HG03196 (cell line): ENCODE measurements around the gene MCTP1.

Experiments used
- ATAC-seq: cut with Tn5 transposase; IDR thresholded peaks from one replicate; pipeline ENCODE4 v1.9.1; 2021; ENCODE audit not compliant: unreplicated experiment

The MCTP1 gene

DNA sequence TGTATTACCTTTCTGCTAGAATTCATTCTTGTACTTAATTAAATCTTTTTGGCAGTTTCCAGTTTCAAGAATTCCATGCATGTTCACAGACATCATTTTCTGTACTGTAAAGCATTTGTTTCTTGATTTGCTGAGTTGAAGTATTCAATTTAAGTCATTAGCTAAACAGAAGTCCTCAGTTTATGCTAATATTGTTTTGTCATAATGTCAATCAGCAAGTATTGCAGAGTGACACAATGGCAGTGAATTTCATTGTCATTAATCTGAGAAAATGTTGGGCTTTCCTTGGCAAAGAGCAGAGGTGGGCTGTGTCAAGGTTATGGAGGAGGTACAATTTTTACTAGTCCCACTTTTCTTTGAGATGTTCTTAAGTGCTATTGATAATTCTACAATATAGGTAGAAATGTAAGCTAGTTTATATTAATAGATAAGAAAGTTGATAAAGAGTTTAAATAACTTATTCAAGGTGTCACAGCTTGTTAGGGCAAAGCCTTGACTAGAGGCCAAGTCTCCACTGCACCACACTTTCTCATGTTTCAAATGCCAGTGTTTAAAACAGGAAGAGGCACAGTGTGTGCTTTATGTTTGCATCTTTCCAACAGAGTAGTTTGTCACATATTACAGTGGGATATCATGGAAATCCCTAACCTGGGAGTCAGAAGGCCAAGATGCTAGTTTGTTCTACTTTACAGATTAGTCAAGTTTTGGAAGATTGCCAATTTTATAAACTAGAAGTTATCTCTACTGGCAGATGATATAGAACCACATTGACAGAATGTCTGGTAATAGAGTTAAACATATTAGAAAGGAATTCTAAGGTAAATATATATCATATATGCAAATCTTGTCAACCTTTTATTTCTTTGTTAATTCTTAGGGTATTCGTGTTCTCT is 610.2 kb downstream of the MCTP1 start:
- no peak for ATAC-seq

DNA sequence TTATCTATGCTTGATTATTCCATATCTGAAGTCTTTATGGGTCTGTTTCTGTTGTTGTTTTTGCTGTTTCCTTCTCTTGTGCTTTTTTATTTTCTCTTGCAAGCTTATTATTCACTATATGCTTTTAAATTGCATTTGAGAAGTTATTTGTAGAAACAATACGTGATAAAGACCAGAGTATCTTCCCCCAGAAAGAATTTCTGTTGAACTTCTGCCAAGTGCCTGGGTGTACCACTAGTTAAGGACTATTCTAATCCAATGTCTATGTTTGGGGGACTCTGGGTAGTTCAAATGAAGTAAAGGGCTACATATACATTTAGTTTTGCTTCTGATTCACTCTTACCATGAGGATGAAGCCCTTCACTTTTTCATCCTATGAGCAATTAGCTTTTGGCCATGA is 612.1 kb downstream of the MCTP1 start:
- ATAC-seq = no peak

DNA sequence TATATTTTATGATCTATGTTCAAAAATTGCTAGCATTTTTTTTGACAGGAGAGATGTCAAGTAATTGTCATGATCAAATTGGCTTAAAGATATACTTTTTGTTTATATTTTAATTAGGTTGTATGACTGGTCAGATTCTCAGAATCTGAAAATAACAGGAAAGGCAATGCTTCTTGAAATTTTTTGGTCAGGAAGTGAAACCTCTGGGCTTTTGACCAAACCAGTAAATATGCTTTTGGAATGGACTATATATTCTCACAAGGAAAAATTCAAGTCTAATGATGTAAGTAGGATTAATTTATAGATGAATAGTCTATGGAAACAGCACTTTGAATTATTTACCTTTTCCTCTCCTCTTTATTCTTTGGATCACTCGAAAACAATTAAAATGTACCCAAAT is 614.2 kb downstream of the MCTP1 start:
- ATAC-seq = no peak

- no peak for ATAC-seq
Observed at GRCh38 chr5:94667937-94668336, 617.0 kb downstream of the MCTP1 start.

GRCh38 chr5:94661086-94661485 is 623.8 kb downstream of the MCTP1 start:
- no peak for ATAC-seq

GRCh38 chr5:94660506-94660905 is 624.4 kb downstream of the MCTP1 start:
- no peak for ATAC-seq

- ATAC-seq = no peak
Observed at GRCh38 chr5:94658272-94658671, 626.6 kb downstream of the MCTP1 start.
